Fibroblast of lung (primary cell): ENCODE data around the gene FKBP10. TPM values are rescaled to one million over a fixed set of nuclear protein-coding genes. Genes with fewer than 3 reads are reported as not detected.
A peak's percentile ranks its signal among the peaks of the same experiment; 100 is the strongest.

Experiments
- DNase-seq, 2 donors: peaks; one replicate each; pipeline versions ENCODE4 v3.0.0 to v3.0.0-alpha.2; 2010; ENCODE audit warnings: low read depth in 2 of 2
- H2AFZ ChIP-seq: 2 replicates; pipeline ENCODE4 v1.5.1; 2012; ENCODE audit warnings: low read length, control low read depth, inconsistent platforms
- H3K27ac ChIP-seq: 2 replicates; pipeline ENCODE4 v1.5.1; 2011; ENCODE audit warnings: low read length, control low read depth; ENCODE audit not compliant: insufficient read depth
- H3K27me3 ChIP-seq: 2 replicates; pipeline ENCODE4 v1.5.1; 2011; ENCODE audit warnings: mild to moderate bottlenecking, low read length; ENCODE audit not compliant: control insufficient read depth, insufficient read depth
- H3K36me3 ChIP-seq: 2 replicates; pipeline ENCODE4 v1.5.1; 2011; ENCODE audit warnings: low read length; ENCODE audit not compliant: control insufficient read depth, insufficient read depth
- H3K4me1 ChIP-seq: 2 replicates; pipeline ENCODE4 v1.5.1; 2011; ENCODE audit warnings: low read length; ENCODE audit not compliant: control insufficient read depth, insufficient read depth; ENCODE audit errors: extremely low read depth
- H3K4me2 ChIP-seq: 2 replicates; pipeline ENCODE4 v1.5.1; 2011; ENCODE audit warnings: low read length, control low read depth; ENCODE audit not compliant: insufficient read depth; ENCODE audit errors: extremely low read depth
- H3K4me3 ChIP-seq, 4 experiments: fragments of 200-600 bp in 1 of 4; sonication (generic) in 1 of 4; replicated peaks in 1 of 4; 2 replicates each; pipeline ENCODE4 v1.5.1; 2011 to 2016; ENCODE audit warnings: low read length in 4 of 4, low read depth in 3 of 4, mild to moderate bottlenecking in 3 of 4, control low read depth in 2 of 4, inconsistent platforms in 1 of 4, mixed read lengths in 1 of 4; ENCODE audit not compliant: insufficient read depth in 1 of 4; ENCODE audit errors: control extremely low read depth in 1 of 4
- H3K79me2 ChIP-seq: 2 replicates; pipeline ENCODE4 v1.5.1; 2012; ENCODE audit warnings: mild to moderate bottlenecking, low read length, inconsistent platforms; ENCODE audit not compliant: control insufficient read depth, insufficient read depth
- H3K9ac ChIP-seq: 2 replicates; pipeline ENCODE4 v1.5.1; 2011; ENCODE audit warnings: mild to moderate bottlenecking, low read length, control low read depth; ENCODE audit not compliant: insufficient read depth
- H3K9me3 ChIP-seq: 2 replicates; pipeline ENCODE4 v1.5.1; 2012; ENCODE audit warnings: low read depth, low read length; ENCODE audit not compliant: control insufficient read depth, insufficient read depth
- H4K20me1 ChIP-seq: 2 replicates; pipeline ENCODE4 v1.5.1; 2011; ENCODE audit warnings: low read length; ENCODE audit not compliant: control insufficient read depth, insufficient read depth; ENCODE audit errors: extremely low read depth
- EZH2 ChIP-seq: IDR thresholded peaks from 2 replicates; pipeline ENCODE4 v1.5.1; 2012; ENCODE audit warnings: low read length, control low read depth, mild to moderate bottlenecking; ENCODE audit errors: missing control alignments
- polyA plus RNA-seq, 2 donors: library from polyadenylated mRNA; depleted of rRNA in 1 of 2; stranded (reverse) in 1 of 2; unstranded in 1 of 2; fragments of >200 nt; gene quantifications; 2 replicates each; pipeline ENCODE4 v1.2.1, GENCODE V29; 2011 to 2012; ENCODE audit warnings: missing spikeins in 1 of 2
- total RNA-seq: library from RNA; depleted of rRNA; stranded (reverse); fragments of >200 nt; gene quantifications from 2 replicates; pipeline ENCODE4 v1.2.1, GENCODE V29; 2014
- TF ChIP-seq, protein P1 (sequence below), 2 donors: IDR thresholded peaks in 1 of 2; conservative IDR thresholded peaks in 1 of 2; 1 replicate in 1 of 2; 2 replicates in 1 of 2; pipeline ENCODE4 v1.5.1; 2011 to 2012; ENCODE audit warnings: low read length in 2 of 2, control low read depth in 1 of 2, inconsistent platforms in 1 of 2, low read depth in 1 of 2, mild to moderate bottlenecking in 1 of 2

Gene FKBP10
- total and polyA plus RNA-seq, 2 donors (not counting 1 experiment from before 2014, with no cell fraction given), result 182 to 242 TPM

- TF ChIP-seq, protein P1, sequence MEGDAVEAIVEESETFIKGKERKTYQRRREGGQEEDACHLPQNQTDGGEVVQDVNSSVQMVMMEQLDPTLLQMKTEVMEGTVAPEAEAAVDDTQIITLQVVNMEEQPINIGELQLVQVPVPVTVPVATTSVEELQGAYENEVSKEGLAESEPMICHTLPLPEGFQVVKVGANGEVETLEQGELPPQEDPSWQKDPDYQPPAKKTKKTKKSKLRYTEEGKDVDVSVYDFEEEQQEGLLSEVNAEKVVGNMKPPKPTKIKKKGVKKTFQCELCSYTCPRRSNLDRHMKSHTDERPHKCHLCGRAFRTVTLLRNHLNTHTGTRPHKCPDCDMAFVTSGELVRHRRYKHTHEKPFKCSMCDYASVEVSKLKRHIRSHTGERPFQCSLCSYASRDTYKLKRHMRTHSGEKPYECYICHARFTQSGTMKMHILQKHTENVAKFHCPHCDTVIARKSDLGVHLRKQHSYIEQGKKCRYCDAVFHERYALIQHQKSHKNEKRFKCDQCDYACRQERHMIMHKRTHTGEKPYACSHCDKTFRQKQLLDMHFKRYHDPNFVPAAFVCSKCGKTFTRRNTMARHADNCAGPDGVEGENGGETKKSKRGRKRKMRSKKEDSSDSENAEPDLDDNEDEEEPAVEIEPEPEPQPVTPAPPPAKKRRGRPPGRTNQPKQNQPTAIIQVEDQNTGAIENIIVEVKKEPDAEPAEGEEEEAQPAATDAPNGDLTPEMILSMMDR (conservative IDR thresholded peaks at IDR 0.05 in 1 of 2, IDR thresholded peaks at IDR 0.05 in 1 of 2; ENCODE audit: low read depth in 1 of 2, low read length in 2 of 2), result peak in 1 of 2 donors; percentile 1
- TF ChIP-seq EZH2, result no peak
- H3K27me3 ChIP-seq, result no peaks in the 10 kb centered on the region
- peak within 1 kb of the TSS; percentile 78 for H3K27ac ChIP-seq
- H3K4me1 ChIP-seq, result peaks cover 2% of the 10 kb centered on the region
- peaks cover 38% of the 10 kb centered on the region for H3K79me2 ChIP-seq
- H2AFZ ChIP-seq, result peak within 1 kb of the TSS; percentile 76
- H3K9me3 ChIP-seq, result no peaks in the 10 kb centered on the region
- H3K4me2 ChIP-seq, result peak within 1 kb of the TSS; percentile 100
- DNase-seq, result peak; percentile 86 to 87
- peak within 1 kb of the TSS; percentile 86 for H3K9ac ChIP-seq
- H3K4me3 ChIP-seq, result peak within 1 kb of the TSS; percentile 73 to 99 (median 90)
- no peaks in the 10 kb centered on the region for H4K20me1 ChIP-seq
- H3K36me3 ChIP-seq, result peaks cover 7% of the 10 kb centered on the region
Observed at GRCh38 chr17:41864836-41865595, 52.2 kb downstream of the FKBP10 start, which contains the start of gene KLHL11. Gene KLHL11 (minus strand): TSS chr17:41865423. CDS start chr17:41865370, 53 bp downstream.

DNA sequence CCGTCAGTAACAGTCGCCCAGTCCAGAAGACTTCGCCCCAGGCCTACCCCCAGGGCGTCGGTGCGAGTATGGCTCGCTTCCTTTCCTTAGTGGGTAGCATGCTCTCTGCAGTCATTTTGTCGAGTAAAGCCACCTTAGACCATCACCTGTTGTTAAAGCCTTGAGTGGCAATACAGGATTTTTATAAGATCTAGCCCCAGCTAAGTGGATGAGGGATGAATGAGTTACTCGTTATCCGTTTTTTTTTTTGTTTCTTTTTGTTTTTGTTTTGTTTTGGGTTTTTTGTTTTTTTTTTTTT is 52.7 kb downstream of the FKBP10 start:
- Histone ChIP-seq H3K27me3 (no peaks in the 10 kb centered on the region), H3K79me2 (peaks cover 35% of the 10 kb centered on the region), H3K27ac (no peak overlapping the region), H2AFZ (peak overlapping the region; percentile 76), H3K4me1 (peaks cover 2% of the 10 kb centered on the region), H4K20me1 (no peaks in the 10 kb centered on the region), H3K4me3 (peak overlapping the region; percentile 14 to 41 (median 30)), H3K4me2 (peak overlapping the region; percentile 95), H3K36me3 (peaks cover 12% of the 10 kb centered on the region), H3K9me3 (no peaks in the 10 kb centered on the region), H3K9ac (no peak overlapping the region)
- TF ChIP-seq, protein P1 (conservative IDR thresholded peaks at IDR 0.05 in 1 of 2, IDR thresholded peaks at IDR 0.05 in 1 of 2; ENCODE audit: low read depth in 1 of 2, low read length in 2 of 2), result no peak
- no peak for TF ChIP-seq EZH2
- no peak for DNase-seq

- no peak for DNase-seq
- no peak overlapping the region for H3K4me2 ChIP-seq
- H3K27me3 ChIP-seq, result no peaks in the 10 kb centered on the region
- no peak overlapping the region for H3K27ac ChIP-seq
- H3K9ac ChIP-seq, result no peak overlapping the region
- no peak for TF ChIP-seq EZH2
- TF ChIP-seq, protein P1 (conservative IDR thresholded peaks at IDR 0.05 in 1 of 2, IDR thresholded peaks at IDR 0.05 in 1 of 2; ENCODE audit: low read depth in 1 of 2, low read length in 2 of 2), result no peak
- H3K4me1 ChIP-seq, result peaks cover 2% of the 10 kb centered on the region
- peaks cover 15% of the 10 kb centered on the region for H3K79me2 ChIP-seq
- no peak overlapping the region for H3K4me3 ChIP-seq
- no peaks in the 10 kb centered on the region for H4K20me1 ChIP-seq
- no peak overlapping the region for H2AFZ ChIP-seq
- H3K36me3 ChIP-seq, result peaks cover 20% of the 10 kb centered on the region
- no peaks in the 10 kb centered on the region for H3K9me3 ChIP-seq
Observed at GRCh38 chr17:41868568-41868967, 55.8 kb downstream of the FKBP10 start.
